DND-41 (cell line): Measurements from ENCODE around the gene TEX2.

Experiments used
- ATAC-seq: fragments of 200-7000 bp; cut with Tn5 transposase; 3 replicates; pipeline ENCODE4 v1.9.1; 2021; ENCODE audit warnings: low read depth; ENCODE audit not compliant: insufficient read depth
- DNase-seq: peaks from one replicate; pipeline ENCODE4 v3.0.0-alpha.2; 2020
- H2AFZ ChIP-seq: 2 replicates; pipeline ENCODE4 v1.6.0; 2012; ENCODE audit warnings: low read depth, low read length
- H3K27ac ChIP-seq: 2 replicates; pipeline ENCODE4 v1.5.1; 2012; ENCODE audit warnings: low read length, inconsistent platforms
- H3K27me3 ChIP-seq: fragments of 200-600 bp; sonication (generic); 2 replicates; pipeline ENCODE4 v1.6.0; 2012; ENCODE audit warnings: low read length, mild to moderate bottlenecking, inconsistent platforms; ENCODE audit not compliant: insufficient read depth, poor library complexity
- H3K36me3 ChIP-seq: 2 replicates; pipeline ENCODE4 v1.5.1; 2012; ENCODE audit warnings: low read length, inconsistent platforms; ENCODE audit not compliant: insufficient read depth
- H3K4me1 ChIP-seq: 2 replicates; pipeline ENCODE4 v1.5.1; 2012; ENCODE audit warnings: mild to moderate bottlenecking, low read length; ENCODE audit not compliant: insufficient read depth
- H3K4me2 ChIP-seq: 2 replicates; pipeline ENCODE4 v1.6.0; 2012; ENCODE audit warnings: mild to moderate bottlenecking, moderate library complexity, low read length, inconsistent platforms; ENCODE audit not compliant: insufficient read depth
- H3K4me3 ChIP-seq, 2 experiments: fragments of 200-600 bp in 1 of 2; shearing (Covaris generic) in 1 of 2; 2 replicates each; pipeline ENCODE4 v1.5.1; 2012 to 2016; ENCODE audit warnings: inconsistent platforms in 2 of 2, low read length in 2 of 2, mild to moderate bottlenecking in 2 of 2, low read depth in 1 of 2, moderate library complexity in 1 of 2
- H3K79me2 ChIP-seq: 2 replicates; pipeline ENCODE4 v1.6.0; 2012; ENCODE audit warnings: low read length, inconsistent platforms; ENCODE audit not compliant: insufficient read depth
- H3K9ac ChIP-seq: 2 replicates; pipeline ENCODE4 v1.6.0; 2012; ENCODE audit warnings: low read depth, mild to moderate bottlenecking, inconsistent platforms, low read length, moderate library complexity
- H3K9me3 ChIP-seq: 2 replicates; pipeline ENCODE4 v1.5.1; 2012; ENCODE audit warnings: low read length, moderate library complexity, mild to moderate bottlenecking, inconsistent platforms; ENCODE audit not compliant: insufficient read depth, severe bottlenecking
- H4K20me1 ChIP-seq: 2 replicates; pipeline ENCODE4 v1.6.0; 2012; ENCODE audit warnings: low read length; ENCODE audit not compliant: insufficient read depth
- EZH2 ChIP-seq: IDR thresholded peaks from 3 replicates; pipeline ENCODE4 v1.6.1; 2012; ENCODE audit warnings: borderline replicate concordance, low read depth, mild to moderate bottlenecking, moderate library complexity, low read length, inconsistent platforms; ENCODE audit not compliant: severe bottlenecking
- TF ChIP-seq, protein P1 (sequence below): IDR thresholded peaks from 2 replicates; pipeline ENCODE4 v1.5.1; 2012; ENCODE audit warnings: borderline replicate concordance, low read length, moderate library complexity, mild to moderate bottlenecking; ENCODE audit not compliant: poor library complexity, severe bottlenecking; ENCODE audit errors: extremely low read depth

The TEX2 gene

DNA sequence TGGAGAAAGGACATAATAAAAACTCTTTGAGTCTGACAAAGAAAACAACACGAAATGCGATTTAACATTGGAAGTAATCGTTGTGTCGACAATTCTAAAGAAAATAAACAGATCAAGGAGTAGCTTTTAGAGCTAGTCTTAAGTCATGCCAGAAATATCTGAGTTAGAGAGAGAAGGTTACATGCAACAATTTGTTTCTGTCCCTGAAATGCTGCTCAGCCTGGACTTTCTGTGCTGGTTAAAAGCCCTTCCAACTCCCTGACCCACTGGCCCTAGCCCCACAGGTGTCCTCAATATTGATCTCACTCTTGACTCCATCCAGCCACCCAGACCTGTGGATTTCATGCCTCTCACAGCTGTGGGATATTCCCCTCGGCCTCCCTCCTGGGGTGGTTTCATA, 33.2 kb upstream of the TEX2 start:
- ATAC-seq: no peak
- Histone ChIP-seq H3K27ac (no peak overlapping the region), H3K79me2 (no peaks in the 10 kb centered on the region), H3K4me3 (no peak overlapping the region), H3K9ac (no peak overlapping the region), H3K36me3 (no peaks in the 10 kb centered on the region), H4K20me1 (no peaks in the 10 kb centered on the region), H3K27me3 (no peaks in the 10 kb centered on the region), H3K4me2 (no peak overlapping the region), H3K9me3 (peaks cover 2% of the 10 kb centered on the region), H3K4me1 (no peaks in the 10 kb centered on the region), H2AFZ (no peak overlapping the region)
- TF ChIP-seq, protein P1, sequence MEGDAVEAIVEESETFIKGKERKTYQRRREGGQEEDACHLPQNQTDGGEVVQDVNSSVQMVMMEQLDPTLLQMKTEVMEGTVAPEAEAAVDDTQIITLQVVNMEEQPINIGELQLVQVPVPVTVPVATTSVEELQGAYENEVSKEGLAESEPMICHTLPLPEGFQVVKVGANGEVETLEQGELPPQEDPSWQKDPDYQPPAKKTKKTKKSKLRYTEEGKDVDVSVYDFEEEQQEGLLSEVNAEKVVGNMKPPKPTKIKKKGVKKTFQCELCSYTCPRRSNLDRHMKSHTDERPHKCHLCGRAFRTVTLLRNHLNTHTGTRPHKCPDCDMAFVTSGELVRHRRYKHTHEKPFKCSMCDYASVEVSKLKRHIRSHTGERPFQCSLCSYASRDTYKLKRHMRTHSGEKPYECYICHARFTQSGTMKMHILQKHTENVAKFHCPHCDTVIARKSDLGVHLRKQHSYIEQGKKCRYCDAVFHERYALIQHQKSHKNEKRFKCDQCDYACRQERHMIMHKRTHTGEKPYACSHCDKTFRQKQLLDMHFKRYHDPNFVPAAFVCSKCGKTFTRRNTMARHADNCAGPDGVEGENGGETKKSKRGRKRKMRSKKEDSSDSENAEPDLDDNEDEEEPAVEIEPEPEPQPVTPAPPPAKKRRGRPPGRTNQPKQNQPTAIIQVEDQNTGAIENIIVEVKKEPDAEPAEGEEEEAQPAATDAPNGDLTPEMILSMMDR: no peak
- TF ChIP-seq EZH2: no peak
- DNase-seq: no peak

DNA sequence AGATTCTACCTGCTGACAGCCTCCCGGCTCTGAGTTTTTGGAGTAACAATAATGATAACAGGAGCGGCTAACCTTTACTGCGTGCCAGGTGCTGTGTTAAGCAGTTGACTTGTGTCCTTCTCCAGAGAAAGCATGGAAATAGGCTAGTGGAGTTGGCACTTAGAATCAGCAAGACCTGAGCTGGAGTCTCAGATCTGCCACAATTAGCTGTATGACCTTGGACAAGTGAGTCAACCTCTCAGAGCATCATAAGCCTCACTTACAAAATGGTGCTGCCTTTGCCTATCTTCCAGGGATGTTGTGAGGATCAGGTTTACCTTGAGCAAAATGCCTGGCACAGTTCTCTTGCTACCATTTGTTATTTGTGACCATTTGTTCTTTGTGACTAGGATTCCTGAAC, 32.1 kb upstream of the TEX2 start:
- no peak overlapping the region for H3K4me2 ChIP-seq
- no peak overlapping the region for H3K27ac ChIP-seq
- H2AFZ ChIP-seq: no peak overlapping the region
- no peaks in the 10 kb centered on the region for H3K79me2 ChIP-seq
- H3K4me1 ChIP-seq: no peaks in the 10 kb centered on the region
- no peaks in the 10 kb centered on the region for H3K36me3 ChIP-seq
- no peaks in the 10 kb centered on the region for H3K27me3 ChIP-seq
- no peaks in the 10 kb centered on the region for H4K20me1 ChIP-seq
- no peak overlapping the region for H3K4me3 ChIP-seq
- DNase-seq (no peak), ATAC-seq (no peak)
- H3K9me3 ChIP-seq: peaks cover 4% of the 10 kb centered on the region
- TF ChIP-seq EZH2: no peak
- TF ChIP-seq, protein P1: no peak
- no peak overlapping the region for H3K9ac ChIP-seq

DNA sequence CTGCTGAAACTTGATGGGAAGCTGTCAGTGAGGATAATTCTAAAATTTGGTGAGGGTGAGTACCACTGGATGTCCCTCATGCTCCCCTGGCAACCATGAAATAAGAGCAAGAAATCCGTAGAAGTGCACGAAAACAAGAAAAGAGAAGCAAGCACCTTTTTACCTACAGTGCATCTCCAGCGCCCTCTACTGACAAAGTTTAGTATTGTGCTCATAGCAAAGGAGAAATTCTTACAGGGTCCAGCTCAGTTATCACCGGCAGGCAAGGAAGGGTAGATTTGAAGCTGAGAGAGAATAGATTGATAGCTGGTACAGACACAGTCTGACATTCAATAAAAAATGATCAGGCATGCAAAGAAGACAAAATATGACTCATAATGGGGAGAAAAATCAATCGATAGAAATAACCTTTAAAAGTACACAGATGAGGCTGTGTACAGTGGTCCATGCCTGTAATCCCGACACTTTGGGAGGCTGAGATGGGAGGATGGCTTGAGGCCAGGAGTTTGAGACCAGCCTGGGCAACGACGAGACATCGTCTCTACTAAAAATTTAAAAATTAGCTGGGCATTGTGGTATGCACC, 28.3 kb upstream of the TEX2 start:
- H3K9ac ChIP-seq: no peak overlapping the region
- peaks cover 4% of the 10 kb centered on the region for H3K9me3 ChIP-seq
- ATAC-seq: no peak
- DNase-seq: peak; percentile 18
- H2AFZ ChIP-seq: no peak overlapping the region
- no peak overlapping the region for H3K27ac ChIP-seq
- no peak overlapping the region for H3K4me2 ChIP-seq
- H3K4me1 ChIP-seq: no peaks in the 10 kb centered on the region
- H3K27me3 ChIP-seq: no peaks in the 10 kb centered on the region
- no peaks in the 10 kb centered on the region for H3K79me2 ChIP-seq
- TF ChIP-seq EZH2: no peak
- TF ChIP-seq, protein P1: peak; percentile 66
- no peaks in the 10 kb centered on the region for H4K20me1 ChIP-seq
- no peaks in the 10 kb centered on the region for H3K36me3 ChIP-seq
- no peak overlapping the region for H3K4me3 ChIP-seq
